MCF 10A (cell line): Measurements from ENCODE around the gene CCDC83. TPM values are rescaled to one million over a fixed set of nuclear protein-coding genes. Genes with fewer than 3 reads are reported as not detected.

Experiments
- BruUV-seq: library from RNA; stranded (reverse); fragments of 400-500 nt; replicated peaks from 2 replicates; lab custom pipeline; 2021; lab: Mats Ljungman, UMichigan
- CTCF ChIA-PET: fragments of 300-600 bp; sonication (Branson Sonifier 250); formaldehyde crosslinking; extraction: SDS; loops from one replicate; lab custom pipeline; 2021; ENCODE audit warnings: antibody characterized with exemption, inconsistent platforms; lab: Yijun Ruan, JAX
- POLR2A ChIA-PET: fragments of 300-600, 350-650 bp; sonication (Branson Sonifier 250); formaldehyde crosslinking; extraction: SDS; loops from one replicate; lab custom pipeline; 2020; ENCODE audit warnings: antibody characterized with exemption, inconsistent platforms; lab: Yijun Ruan, JAX
- DNase-seq: peaks from one replicate; pipeline ENCODE4 v3.0.0-alpha.2; 2018; ENCODE audit not compliant: unreplicated experiment
- H3K27ac Mint-ChIP-seq: one replicate; pipeline ENCODE4 v1.8.0; 2022; ENCODE audit warnings: mild to moderate bottlenecking, low read depth, mixed read lengths; ENCODE audit not compliant: unreplicated experiment
- H3K27me3 Mint-ChIP-seq: one replicate; pipeline ENCODE4 v1.8.0; 2022; ENCODE audit warnings: mixed read lengths; ENCODE audit not compliant: insufficient read depth, unreplicated experiment
- H3K36me3 Mint-ChIP-seq: one replicate; pipeline ENCODE4 v1.8.0; 2022; ENCODE audit warnings: mild to moderate bottlenecking, moderate library complexity, mixed read lengths; ENCODE audit not compliant: insufficient read depth, unreplicated experiment
- H3K4me1 Mint-ChIP-seq: one replicate; pipeline ENCODE4 v1.8.0; 2022; ENCODE audit warnings: mixed read lengths; ENCODE audit not compliant: insufficient read depth, unreplicated experiment
- H3K4me3 Mint-ChIP-seq: one replicate; pipeline ENCODE4 v1.8.0; 2022; ENCODE audit warnings: mild to moderate bottlenecking, moderate library complexity, mixed read lengths; ENCODE audit not compliant: unreplicated experiment
- H3K9me3 Mint-ChIP-seq: one replicate; pipeline ENCODE4 v1.8.0; 2022; ENCODE audit warnings: mixed read lengths; ENCODE audit not compliant: unreplicated experiment
- intact Hi-C: fragments of 100-400 bp; cut with micrococcal nuclease; formaldehyde crosslinking; loops from 2 replicates; pipeline ENCODE4 v1.14.1; 2022
- total RNA-seq: library from RNA; stranded (reverse); gene quantifications from 2 replicates; pipeline ENCODE4 v1.2.3, GENCODE V29; 2022
- TF ChIP-seq, protein P1 (sequence below): fragments of 200-600 bp; IDR thresholded peaks from one replicate; pipeline ENCODE4 v1.8.0; 2022; ENCODE audit warnings: antibody characterized with exemption, mild to moderate bottlenecking; ENCODE audit not compliant: unreplicated experiment

The CCDC83 gene
- total RNA-seq, 1 experiment from 2014 or later = not detected

DNA sequence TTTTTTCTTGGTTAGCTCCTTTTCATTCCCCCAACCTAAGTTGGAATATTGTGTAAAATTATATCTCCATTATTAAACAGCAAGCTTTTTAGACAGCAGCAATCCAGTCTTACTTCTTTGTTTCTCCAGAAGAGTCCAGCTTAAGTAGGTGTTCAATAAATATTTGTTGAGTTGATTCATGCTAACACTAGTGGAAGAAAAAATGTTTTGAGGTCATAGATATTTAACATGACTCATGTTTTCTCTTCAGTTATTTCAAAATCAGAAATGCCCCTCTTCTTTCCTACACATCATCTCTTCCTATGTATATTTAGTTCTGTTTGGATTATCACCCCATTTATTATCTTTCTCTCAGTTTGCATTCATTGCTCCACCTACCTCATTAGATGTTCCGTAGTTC is 20.3 kb downstream of the CCDC83 start:
- H3K36me3 Mint-ChIP-seq = no peaks in the 10 kb centered on the region
- no peaks in the 10 kb centered on the region for H3K9me3 Mint-ChIP-seq
- TF ChIP-seq, protein P1, sequence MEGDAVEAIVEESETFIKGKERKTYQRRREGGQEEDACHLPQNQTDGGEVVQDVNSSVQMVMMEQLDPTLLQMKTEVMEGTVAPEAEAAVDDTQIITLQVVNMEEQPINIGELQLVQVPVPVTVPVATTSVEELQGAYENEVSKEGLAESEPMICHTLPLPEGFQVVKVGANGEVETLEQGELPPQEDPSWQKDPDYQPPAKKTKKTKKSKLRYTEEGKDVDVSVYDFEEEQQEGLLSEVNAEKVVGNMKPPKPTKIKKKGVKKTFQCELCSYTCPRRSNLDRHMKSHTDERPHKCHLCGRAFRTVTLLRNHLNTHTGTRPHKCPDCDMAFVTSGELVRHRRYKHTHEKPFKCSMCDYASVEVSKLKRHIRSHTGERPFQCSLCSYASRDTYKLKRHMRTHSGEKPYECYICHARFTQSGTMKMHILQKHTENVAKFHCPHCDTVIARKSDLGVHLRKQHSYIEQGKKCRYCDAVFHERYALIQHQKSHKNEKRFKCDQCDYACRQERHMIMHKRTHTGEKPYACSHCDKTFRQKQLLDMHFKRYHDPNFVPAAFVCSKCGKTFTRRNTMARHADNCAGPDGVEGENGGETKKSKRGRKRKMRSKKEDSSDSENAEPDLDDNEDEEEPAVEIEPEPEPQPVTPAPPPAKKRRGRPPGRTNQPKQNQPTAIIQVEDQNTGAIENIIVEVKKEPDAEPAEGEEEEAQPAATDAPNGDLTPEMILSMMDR = no peak
- ChIA-PET POLR2A (no interaction called here), CTCF (interaction anchor here (0.6 to 0.7 kb wide), 3 partner anchors 10 to 112 kb away, joined by 3 read pairs; no protein-coding TSS in a partner anchor)
- no peak overlapping the region for H3K27ac Mint-ChIP-seq
- H3K4me1 Mint-ChIP-seq = peaks cover 19% of the 10 kb centered on the region
- no peak overlapping the region for H3K4me3 Mint-ChIP-seq
- peak; percentile 11 for DNase-seq
- intact Hi-C loops = no loop called here
- BruUV-seq = no TSS peak
- H3K27me3 Mint-ChIP-seq = no peaks in the 10 kb centered on the region

DNA sequence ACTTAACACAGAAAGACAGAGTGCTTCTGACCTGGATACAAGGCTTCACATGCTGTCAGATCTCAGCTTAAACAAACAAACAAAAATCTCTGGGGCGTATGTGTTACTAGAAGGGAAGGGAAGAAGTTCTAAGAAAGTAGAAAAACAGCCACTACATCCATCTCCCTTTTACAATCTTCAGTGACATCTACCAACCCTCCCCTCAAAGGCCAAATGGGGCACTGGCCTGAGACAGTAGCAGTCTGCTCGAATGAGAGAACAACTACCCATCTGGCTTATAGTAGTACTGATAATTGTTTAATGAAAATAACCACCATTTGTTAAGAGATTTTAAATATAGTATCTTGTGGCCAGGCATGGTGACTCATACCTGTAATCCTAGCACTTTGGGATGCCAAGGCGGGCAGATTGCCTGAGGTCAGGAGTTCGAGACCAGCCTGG is 29.4 kb downstream of the CCDC83 start:
- Mint-ChIP-seq H3K9me3 (no peaks in the 10 kb centered on the region), H3K4me3 (no peak overlapping the region), H3K4me1 (peaks cover 2% of the 10 kb centered on the region), H3K27me3 (no peaks in the 10 kb centered on the region), H3K27ac (no peak overlapping the region), H3K36me3 (no peaks in the 10 kb centered on the region)
- intact Hi-C loops = no loop called here
- POLR2A ChIA-PET = no interaction called here
- DNase-seq = peak; percentile 6
- TF ChIP-seq, protein P1 = no peak
- CTCF ChIA-PET = interaction anchor here (1.1 kb wide), 1 partner anchor 157 kb away, joined by 3 read pairs; no protein-coding TSS in a partner anchor
- no TSS peak for BruUV-seq

DNA sequence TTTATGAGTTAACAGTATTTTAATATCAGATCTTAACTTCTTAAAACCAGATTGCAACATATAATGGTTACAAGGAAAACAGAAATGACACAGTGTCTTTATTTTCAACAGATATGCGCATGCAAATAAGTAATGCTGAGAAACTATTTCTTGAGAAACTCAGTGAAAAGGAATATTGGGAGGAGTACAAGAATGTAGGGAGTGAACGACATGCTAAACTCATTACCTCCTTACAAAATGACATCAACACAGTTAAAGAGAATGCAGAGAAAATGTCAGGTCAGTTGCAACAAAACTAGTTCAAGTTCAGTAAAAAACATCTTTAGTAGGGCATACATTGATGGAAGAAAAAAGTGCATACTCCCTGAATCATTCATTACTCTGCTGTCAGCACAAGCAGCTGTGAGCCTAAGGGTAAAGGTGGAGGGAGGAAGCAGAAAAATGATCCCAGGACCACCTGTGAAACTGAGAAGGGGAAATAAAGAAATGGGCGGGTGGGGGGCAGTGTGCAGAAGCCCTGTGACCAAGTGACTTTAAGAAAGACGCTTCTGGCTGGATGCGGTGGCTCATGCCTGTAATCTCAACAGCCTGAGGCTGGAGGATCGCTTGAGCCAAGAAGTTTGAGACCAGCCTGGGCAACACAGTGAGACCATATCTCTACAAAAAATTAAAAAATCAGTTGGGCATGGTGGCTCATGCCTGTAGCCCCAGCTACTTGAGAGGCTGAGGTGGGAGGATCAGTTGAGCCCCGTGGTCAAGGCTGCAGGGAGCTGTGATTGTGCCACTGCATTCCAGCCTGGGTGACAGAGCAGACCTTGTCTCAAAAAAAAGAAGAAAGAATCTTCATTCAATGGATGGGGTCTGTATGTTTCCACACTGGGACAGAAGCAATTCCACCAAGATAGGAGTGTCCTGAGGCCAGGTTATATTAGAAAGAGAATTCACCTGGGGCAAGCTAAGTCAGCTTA is 31.2 kb downstream of the CCDC83 start:
- ChIA-PET CTCF (no interaction called here), POLR2A (no interaction called here)
- H3K27me3 Mint-ChIP-seq = no peaks in the 10 kb centered on the region
- no peaks in the 10 kb centered on the region for H3K9me3 Mint-ChIP-seq
- no peak overlapping the region for H3K27ac Mint-ChIP-seq
- H3K4me1 Mint-ChIP-seq = peaks cover 13% of the 10 kb centered on the region
- H3K4me3 Mint-ChIP-seq = no peak overlapping the region
- no TSS peak for BruUV-seq
- intact Hi-C loops = no loop called here
- TF ChIP-seq, protein P1 = no peak
- no peaks in the 10 kb centered on the region for H3K36me3 Mint-ChIP-seq
- no peak for DNase-seq

DNA sequence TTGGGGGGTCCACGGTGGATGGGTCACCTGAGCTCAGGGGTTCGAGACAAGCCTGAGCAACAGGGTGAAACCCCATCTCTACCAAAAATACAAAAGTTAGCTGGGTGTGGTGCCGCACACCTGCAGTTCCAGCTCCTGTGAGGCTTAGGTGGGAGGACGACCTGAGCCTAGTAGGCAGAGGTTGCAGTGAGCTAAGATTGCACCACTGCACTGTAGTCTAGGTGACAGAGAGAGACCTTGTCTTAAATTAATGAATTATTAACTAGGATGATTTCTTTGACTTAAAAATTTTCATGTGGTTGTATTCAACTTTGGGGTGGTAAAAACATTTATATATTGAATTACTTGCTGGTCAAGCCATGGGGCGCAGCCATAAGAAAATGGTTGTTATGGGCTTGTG is 33.9 kb downstream of the CCDC83 start:
- Mint-ChIP-seq H3K9me3 (no peaks in the 10 kb centered on the region), H3K4me1 (peaks cover 13% of the 10 kb centered on the region), H3K27ac (no peak overlapping the region), H3K27me3 (no peaks in the 10 kb centered on the region), H3K36me3 (no peaks in the 10 kb centered on the region), H3K4me3 (no peak overlapping the region)
- intact Hi-C loops = no loop called here
- no TSS peak for BruUV-seq
- no peak for DNase-seq
- POLR2A ChIA-PET = no interaction called here
- TF ChIP-seq, protein P1 = no peak
- CTCF ChIA-PET = no interaction called here
